ENCODE results near the gene AOX1.

DNA sequence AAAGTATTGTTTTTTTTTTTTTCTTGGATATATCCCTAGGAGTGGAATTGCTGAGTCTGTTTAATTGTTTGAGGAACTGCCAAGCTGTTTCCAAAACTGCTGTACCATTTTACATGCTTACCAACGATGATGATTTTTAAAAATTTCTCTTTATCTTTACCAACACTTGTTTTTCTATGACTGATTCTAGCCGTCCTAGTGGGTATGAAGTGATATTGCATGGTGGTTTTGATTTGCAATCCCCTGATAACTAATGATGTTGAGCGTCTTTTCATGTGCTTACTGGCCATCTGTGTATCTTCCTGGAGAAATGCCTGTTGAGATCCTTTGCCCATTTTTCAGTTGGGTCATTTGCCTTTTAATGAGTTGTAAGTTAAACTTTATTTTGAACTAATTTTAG, 8.8 kb upstream of the AOX1 start:
- TF ChIP-seq, protein P1, sequence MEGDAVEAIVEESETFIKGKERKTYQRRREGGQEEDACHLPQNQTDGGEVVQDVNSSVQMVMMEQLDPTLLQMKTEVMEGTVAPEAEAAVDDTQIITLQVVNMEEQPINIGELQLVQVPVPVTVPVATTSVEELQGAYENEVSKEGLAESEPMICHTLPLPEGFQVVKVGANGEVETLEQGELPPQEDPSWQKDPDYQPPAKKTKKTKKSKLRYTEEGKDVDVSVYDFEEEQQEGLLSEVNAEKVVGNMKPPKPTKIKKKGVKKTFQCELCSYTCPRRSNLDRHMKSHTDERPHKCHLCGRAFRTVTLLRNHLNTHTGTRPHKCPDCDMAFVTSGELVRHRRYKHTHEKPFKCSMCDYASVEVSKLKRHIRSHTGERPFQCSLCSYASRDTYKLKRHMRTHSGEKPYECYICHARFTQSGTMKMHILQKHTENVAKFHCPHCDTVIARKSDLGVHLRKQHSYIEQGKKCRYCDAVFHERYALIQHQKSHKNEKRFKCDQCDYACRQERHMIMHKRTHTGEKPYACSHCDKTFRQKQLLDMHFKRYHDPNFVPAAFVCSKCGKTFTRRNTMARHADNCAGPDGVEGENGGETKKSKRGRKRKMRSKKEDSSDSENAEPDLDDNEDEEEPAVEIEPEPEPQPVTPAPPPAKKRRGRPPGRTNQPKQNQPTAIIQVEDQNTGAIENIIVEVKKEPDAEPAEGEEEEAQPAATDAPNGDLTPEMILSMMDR (IDR thresholded peaks at IDR 0.05; ENCODE audit: low read length) = no peak; the same call in 1 of the 2 replicates
- no peak for TF ChIP-seq EZH2phosphoT487 (IDR thresholded peaks at IDR 0.05; ENCODE audit: low read length)
- no peak for TF ChIP-seq EZH2 (optimal IDR thresholded peaks at IDR 0.05; ENCODE audit: low read depth, low read length)

Data from MM.1S (cell line).